Fibroblast of skin of right quadriceps (primary cell): ENCODE results near the gene ASPSCR1.
A peak's percentile ranks its signal among the peaks of the same experiment; 100 is the strongest.
"Not testable (repeated sequence)": the region's sequence is repeated elsewhere in the genome, so short reads cannot be mapped to it uniquely, and the experiment has no call there.

Experiments
- DNase-seq: peaks from one replicate; pipeline ENCODE4 v3.0.0-alpha.2; 2013

ASPSCR1 gene

GRCh38 chr17:82025401-82026107 is 48.1 kb downstream of the ASPSCR1 start:
- DNase-seq = no peak

- DNase-seq = no peak
Measured at GRCh38 chr17:82028246-82028645, 50.8 kb downstream of the ASPSCR1 start.

GRCh38 chr17:82028966-82029365 is 51.5 kb downstream of the ASPSCR1 start:
- DNase-seq = no peak

- DNase-seq = no peak
Measured at GRCh38 chr17:82029391-82029790, 52.0 kb downstream of the ASPSCR1 start.

- no peak for DNase-seq
Measured at GRCh38 chr17:82029990-82030469, 52.6 kb downstream of the ASPSCR1 start.

GRCh38 chr17:82030470-82031302 is 53.3 kb downstream of the ASPSCR1 start:
- DNase-seq = peak; percentile 73

- DNase-seq = no peak
Measured at GRCh38 chr17:82031303-82031884, 54.0 kb downstream of the ASPSCR1 start, which contains the start of gene RAC3. Gene RAC3, plus strand, starts transcription at chr17:82031678. Its CDS starts 84 bp downstream, at chr17:82031762.

GRCh38 chr17:82031885-82032627 is 54.6 kb downstream of the ASPSCR1 start:
- no peak for DNase-seq

GRCh38 chr17:82033359-82034085 is 56.1 kb downstream of the ASPSCR1 start:
- DNase-seq = no peak

- DNase-seq = no peak
Measured at GRCh38 chr17:82034371-82035011, 57.1 kb downstream of the ASPSCR1 start.

- DNase-seq = no peak
Measured at GRCh38 chr17:82035488-82035887, 58.1 kb downstream of the ASPSCR1 start.

GRCh38 chr17:82035956-82036633 is 58.7 kb downstream of the ASPSCR1 start:
- no peak for DNase-seq

GRCh38 chr17:82036634-82037091 is 59.2 kb downstream of the ASPSCR1 start:
- DNase-seq = no peak

- DNase-seq = peak; percentile 95
Measured at GRCh38 chr17:82037092-82037888, 59.9 kb downstream of the ASPSCR1 start, which contains the start of gene DCXR. Gene DCXR, minus strand, starts transcription at chr17:82037697. Its CDS starts 15 bp downstream, at chr17:82037682.

- DNase-seq = no peak
Measured at GRCh38 chr17:82037889-82038195, 60.4 kb downstream of the ASPSCR1 start.

GRCh38 chr17:82038796-82039409 is 61.5 kb downstream of the ASPSCR1 start:
- not testable (repeated sequence) for DNase-seq

- DNase-seq = no peak
Measured at GRCh38 chr17:82039695-82040299, 62.4 kb downstream of the ASPSCR1 start.

- DNase-seq = no peak
Measured at GRCh38 chr17:82041144-82041814, 63.9 kb downstream of the ASPSCR1 start.
